PC-3 (cell line): ENCODE data around the gene SKAP1. TPM values are rescaled to one million over a fixed set of nuclear protein-coding genes. Genes with fewer than 3 reads are reported as not detected.
A peak's percentile ranks its signal among the peaks of the same experiment; 100 is the strongest.

Experiments
- ATAC-seq: fragments of 200-7000 bp; cut with Tn5 transposase; 2 replicates; pipeline ENCODE4 v1.9.1; 2020; ENCODE audit warnings: mild to moderate bottlenecking, moderate library complexity
- BruUV-seq: library from RNA; stranded (reverse); fragments of 400-500 nt; replicated peaks from 2 replicates; lab custom pipeline; 2021; lab: Mats Ljungman, UMichigan
- CTCF ChIA-PET: fragments of 300-600 bp; sonication (Branson Sonifier 250); formaldehyde crosslinking; loops from one replicate; lab custom pipeline; 2022; ENCODE audit warnings: antibody characterized with exemption; lab: Charles Lee
- POLR2A ChIA-PET: fragments of 300-600 bp; sonication (Branson Sonifier 250); formaldehyde crosslinking; loops from one replicate; lab custom pipeline; 2022; ENCODE audit warnings: antibody characterized with exemption; ENCODE audit not compliant: unreplicated experiment; lab: Charles Lee
- DNase-seq: peaks from one replicate; pipeline ENCODE4 v3.0.0-alpha.2; 2015
- H2AFZ ChIP-seq: fragments of 300-600 bp; sonication (generic); 2 replicates; pipeline ENCODE4 v1.6.0; 2016; ENCODE audit warnings: antibody characterized with exemption, low read length
- H3F3A ChIP-seq: fragments of 300-600 bp; sonication (generic); one replicate; pipeline ENCODE4 v1.6.0; 2017; ENCODE audit warnings: antibody characterized with exemption, low read length, control low read depth, mild to moderate bottlenecking; ENCODE audit not compliant: unreplicated experiment
- H3K27ac ChIP-seq: fragments of 300-600 bp; sonication (generic); 2 replicates; pipeline ENCODE4 v1.5.1; 2016; ENCODE audit warnings: mild to moderate bottlenecking, low read length
- H3K27me3 ChIP-seq: fragments of 300-600 bp; sonication (generic); 2 replicates; pipeline ENCODE4 v1.6.1; 2016; ENCODE audit warnings: low read length, mixed read lengths
- H3K36me3 ChIP-seq: fragments of 300-600 bp; sonication (generic); 2 replicates; pipeline ENCODE4 v1.6.1; 2016; ENCODE audit warnings: low read depth, mixed run types, low read length, mixed read lengths
- H3K4me1 ChIP-seq: fragments of 300-600 bp; sonication (generic); 2 replicates; pipeline ENCODE4 v1.5.1; 2016; ENCODE audit warnings: low read length; ENCODE audit not compliant: insufficient read depth
- H3K4me2 ChIP-seq: fragments of 300-600 bp; sonication (generic); 2 replicates; pipeline ENCODE4 v1.6.0; 2016; ENCODE audit warnings: low read length
- H3K4me3 ChIP-seq: fragments of 300-600 bp; sonication (generic); 2 replicates; pipeline ENCODE4 v1.5.1; 2016; ENCODE audit warnings: mild to moderate bottlenecking, low read length, mixed read lengths
- H3K79me2 ChIP-seq: fragments of 300-600 bp; sonication (generic); 2 replicates; pipeline ENCODE4 v1.6.1; 2017; ENCODE audit warnings: low read length, mixed read lengths
- H3K9ac ChIP-seq: fragments of 300-600 bp; sonication (generic); 2 replicates; pipeline ENCODE4 v1.6.0; 2016; ENCODE audit warnings: mild to moderate bottlenecking, low read length
- H3K9me2 ChIP-seq: fragments of 300-600 bp; sonication (generic); replicated peaks from 2 replicates; pipeline ENCODE4 v1.6.1; 2016; ENCODE audit warnings: mixed run types, low read length, mixed read lengths
- H3K9me3 ChIP-seq: fragments of 300-600 bp; sonication (generic); 2 replicates; pipeline ENCODE4 v1.6.1; 2016; ENCODE audit warnings: low read length, mixed read lengths
- H4K20me1 ChIP-seq: fragments of 300-600 bp; sonication (generic); 2 replicates; pipeline ENCODE4 v1.6.1; 2016; ENCODE audit warnings: low read length, mixed read lengths
- EZH2 ChIP-seq: fragments of 300-600 bp; sonication (generic); IDR thresholded peaks from one replicate; pipeline ENCODE4 v1.6.1; 2017; ENCODE audit warnings: antibody characterized with exemption, mild to moderate bottlenecking, low read length; ENCODE audit not compliant: unreplicated experiment
- EZH2phosphoT487 ChIP-seq: fragments of 300-600 bp; sonication (generic); IDR thresholded peaks from 2 replicates; pipeline ENCODE4 v1.6.1; 2018; ENCODE audit warnings: mild to moderate bottlenecking, antibody characterized with exemption, low read length, borderline replicate concordance
- intact Hi-C: fragments of 100-400 bp; cut with micrococcal nuclease; formaldehyde crosslinking; loops from 2 replicates; pipeline ENCODE4 v1.9.0; 2023
- total RNA-seq: library from RNA; depleted of rRNA; stranded (reverse); fragments of >200 nt; gene quantifications from 2 replicates; pipeline ENCODE4 v1.2.3, GENCODE V29; 2014
- TF ChIP-seq, protein P1 (sequence below): fragments of 300-600 bp; sonication (generic); conservative IDR thresholded peaks from 2 replicates; pipeline ENCODE4 v1.5.1; 2017; ENCODE audit warnings: antibody characterized with exemption, low read depth, mild to moderate bottlenecking, low read length

Gene SKAP1
- total RNA-seq, 1 experiment from 2014 or later, result not detected

DNA sequence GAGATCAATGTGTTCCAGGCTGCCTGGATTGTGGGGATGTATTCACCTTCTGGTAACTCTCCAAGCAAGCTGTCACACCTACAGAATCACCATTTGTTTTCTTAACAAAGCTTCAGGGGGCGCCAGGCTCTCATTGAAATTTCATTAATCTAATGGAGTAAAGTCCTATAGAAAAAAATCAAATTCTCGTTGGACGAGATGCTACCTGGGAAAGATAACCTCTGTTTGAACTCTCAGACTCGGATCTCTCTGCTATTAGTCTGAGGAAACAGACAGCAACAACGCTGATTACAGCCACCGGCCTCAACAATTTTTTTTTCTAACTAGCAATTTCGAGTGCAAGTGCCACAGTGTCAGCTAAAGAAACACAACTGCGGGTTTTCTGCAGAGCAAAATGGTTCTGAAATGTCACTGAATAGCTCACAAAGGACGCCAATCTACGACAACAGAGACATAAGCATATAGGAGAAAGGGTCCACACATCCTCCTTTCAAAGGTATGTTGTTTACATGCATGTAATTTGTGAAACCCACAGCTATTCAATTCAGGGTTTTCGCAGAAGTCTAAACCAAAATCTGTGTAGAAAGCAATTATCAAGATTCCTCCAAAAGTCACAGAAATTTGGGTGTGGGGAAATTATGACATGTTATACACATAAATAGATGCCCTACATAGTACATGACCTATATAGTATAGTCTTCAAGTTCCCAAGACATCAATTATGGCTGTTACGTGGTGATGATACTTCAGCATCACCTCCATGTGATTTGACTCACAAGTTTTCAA lies 135.8 kb downstream of the SKAP1 start:
- H3K9me3 ChIP-seq, result no peaks in the 10 kb centered on the region
- H3K36me3 ChIP-seq, result no peaks in the 10 kb centered on the region
- H3K27me3 ChIP-seq, result no peaks in the 10 kb centered on the region
- H3K4me1 ChIP-seq, result peaks cover 13% of the 10 kb centered on the region
- DNase-seq, result no peak
- no peaks in the 10 kb centered on the region for H3K9me2 ChIP-seq
- no peak overlapping the region for H3K27ac ChIP-seq
- peak overlapping the region; percentile 69; the same call in 1 of the 2 replicates for H2AFZ ChIP-seq
- no peaks in the 10 kb centered on the region for H4K20me1 ChIP-seq
- no peaks in the 10 kb centered on the region for H3K79me2 ChIP-seq
- H3K4me3 ChIP-seq, result no peak overlapping the region
- no TSS peak for BruUV-seq
- intact Hi-C loops, result no loop called here
- no peak for ATAC-seq
- no peak for TF ChIP-seq EZH2
- TF ChIP-seq, protein P1, sequence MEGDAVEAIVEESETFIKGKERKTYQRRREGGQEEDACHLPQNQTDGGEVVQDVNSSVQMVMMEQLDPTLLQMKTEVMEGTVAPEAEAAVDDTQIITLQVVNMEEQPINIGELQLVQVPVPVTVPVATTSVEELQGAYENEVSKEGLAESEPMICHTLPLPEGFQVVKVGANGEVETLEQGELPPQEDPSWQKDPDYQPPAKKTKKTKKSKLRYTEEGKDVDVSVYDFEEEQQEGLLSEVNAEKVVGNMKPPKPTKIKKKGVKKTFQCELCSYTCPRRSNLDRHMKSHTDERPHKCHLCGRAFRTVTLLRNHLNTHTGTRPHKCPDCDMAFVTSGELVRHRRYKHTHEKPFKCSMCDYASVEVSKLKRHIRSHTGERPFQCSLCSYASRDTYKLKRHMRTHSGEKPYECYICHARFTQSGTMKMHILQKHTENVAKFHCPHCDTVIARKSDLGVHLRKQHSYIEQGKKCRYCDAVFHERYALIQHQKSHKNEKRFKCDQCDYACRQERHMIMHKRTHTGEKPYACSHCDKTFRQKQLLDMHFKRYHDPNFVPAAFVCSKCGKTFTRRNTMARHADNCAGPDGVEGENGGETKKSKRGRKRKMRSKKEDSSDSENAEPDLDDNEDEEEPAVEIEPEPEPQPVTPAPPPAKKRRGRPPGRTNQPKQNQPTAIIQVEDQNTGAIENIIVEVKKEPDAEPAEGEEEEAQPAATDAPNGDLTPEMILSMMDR, result peak; percentile 32; the same call in 1 of the 2 replicates
- no peaks in the 10 kb centered on the region for H3F3A ChIP-seq
- POLR2A ChIA-PET, result no interaction called here
- H3K4me2 ChIP-seq, result no peak overlapping the region
- no peak overlapping the region for H3K9ac ChIP-seq
- CTCF ChIA-PET, result no interaction called here

DNA sequence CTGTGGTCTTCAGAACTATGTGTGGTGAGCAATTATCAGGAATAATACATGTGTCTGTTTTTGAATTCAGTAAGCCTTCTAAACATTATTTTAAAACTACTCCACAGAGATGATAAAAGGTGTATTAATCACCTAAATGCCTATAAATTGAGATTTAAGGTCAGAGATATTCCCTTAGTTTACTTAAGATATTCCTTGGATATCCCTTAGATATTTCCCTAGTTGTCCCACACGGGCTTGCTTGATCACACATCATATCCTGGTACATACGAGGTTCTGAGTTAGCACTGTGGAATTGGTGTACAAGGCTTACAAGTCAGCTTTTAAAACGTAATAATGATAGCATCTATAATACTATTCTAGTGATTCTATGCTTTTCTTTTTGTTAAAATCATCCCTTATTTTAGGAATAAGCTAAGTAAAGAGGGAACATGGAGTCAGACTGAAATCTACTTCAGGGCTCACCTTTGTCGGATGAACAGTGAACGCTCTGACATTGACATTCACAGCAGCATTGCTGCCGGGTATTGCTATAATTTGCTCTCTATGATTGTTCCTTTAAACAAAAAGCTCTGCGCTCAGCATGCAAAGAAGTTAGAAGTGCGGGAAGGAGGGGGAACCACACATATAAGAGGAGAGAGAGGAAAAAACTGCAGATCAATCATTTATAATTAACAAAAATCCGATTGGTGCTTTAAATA lies 136.5 kb downstream of the SKAP1 start:
- ChIA-PET CTCF (interaction anchor here (0.6 kb wide), 1 partner anchor 904 kb away, joined by 3 read pairs; no protein-coding TSS in a partner anchor), POLR2A (no interaction called here)
- no peak overlapping the region for H3K27ac ChIP-seq
- H3K9me2 ChIP-seq, result no peaks in the 10 kb centered on the region
- DNase-seq (no peak), ATAC-seq (no peak)
- no peaks in the 10 kb centered on the region for H4K20me1 ChIP-seq
- no TSS peak for BruUV-seq
- TF ChIP-seq, protein P1, result no peak
- no peak for TF ChIP-seq EZH2phosphoT487
- TF ChIP-seq EZH2, result no peak
- no peak overlapping the region for H3K4me2 ChIP-seq
- no peaks in the 10 kb centered on the region for H3K36me3 ChIP-seq
- no peaks in the 10 kb centered on the region for H3K79me2 ChIP-seq
- H3K9me3 ChIP-seq, result no peaks in the 10 kb centered on the region
- no peaks in the 10 kb centered on the region for H3F3A ChIP-seq
- H3K4me3 ChIP-seq, result no peak overlapping the region
- intact Hi-C loops, result no loop called here
- peaks cover 13% of the 10 kb centered on the region for H3K4me1 ChIP-seq
- H2AFZ ChIP-seq, result no peak overlapping the region; the same call in 1 of the 2 replicates
- no peak overlapping the region for H3K9ac ChIP-seq
- H3K27me3 ChIP-seq, result no peaks in the 10 kb centered on the region
